Hematopoietic multipotent progenitor cell (in vitro differentiated cells): Measurements from ENCODE around the gene NAV2. TPM values are rescaled to one million over a fixed set of nuclear protein-coding genes. Genes with fewer than 3 reads are reported as not detected.
"Not testable (repeated sequence)": the region's sequence is repeated elsewhere in the genome, so short reads cannot be mapped to it uniquely, and the experiment has no call there.

Experiments
- DNase-seq, 3 donors: peaks; one replicate each; pipeline ENCODE4 v3.0.0-alpha.2; 2011 to 2015; ENCODE audit warnings: low read depth in 2 of 3, low spot score in 2 of 3
- total RNA-seq: library from RNA; depleted of rRNA; stranded (reverse); fragments of >200 nt; gene quantifications from one replicate; pipeline ENCODE4 v1.2.3, GENCODE V29; 2012

NAV2 gene
- total RNA-seq, 1 donor, result 0.27 TPM

DNA sequence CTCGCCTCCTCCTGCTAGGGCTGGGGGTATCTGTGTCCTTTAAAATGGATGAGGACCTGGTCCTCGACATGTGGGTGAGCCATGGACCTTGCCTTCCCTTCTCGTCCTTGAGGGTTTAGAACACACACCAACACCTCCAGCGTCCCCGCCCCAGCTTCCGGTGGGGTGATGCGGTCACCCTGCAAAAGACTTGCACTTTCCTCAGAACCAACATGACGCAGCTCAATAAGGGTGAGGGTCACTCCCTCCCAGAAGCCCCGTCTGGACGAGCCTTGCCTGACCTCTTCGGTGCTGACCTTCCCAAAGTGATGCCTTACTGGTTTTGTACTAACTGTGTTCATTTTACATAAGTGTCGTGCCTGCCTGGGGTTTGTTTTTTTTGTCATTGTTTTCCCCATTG is 406.7 kb downstream of the NAV2 start:
- DNase-seq, result no peak

- no peak for DNase-seq
Observed at GRCh38 chr11:20120134-20120925, 407.7 kb downstream of the NAV2 start.

- no peak for DNase-seq
Observed at GRCh38 chr11:20122131-20122530, 409.5 kb downstream of the NAV2 start.

GRCh38 chr11:20125927-20126326 is 413.3 kb downstream of the NAV2 start:
- no peak for DNase-seq

DNA sequence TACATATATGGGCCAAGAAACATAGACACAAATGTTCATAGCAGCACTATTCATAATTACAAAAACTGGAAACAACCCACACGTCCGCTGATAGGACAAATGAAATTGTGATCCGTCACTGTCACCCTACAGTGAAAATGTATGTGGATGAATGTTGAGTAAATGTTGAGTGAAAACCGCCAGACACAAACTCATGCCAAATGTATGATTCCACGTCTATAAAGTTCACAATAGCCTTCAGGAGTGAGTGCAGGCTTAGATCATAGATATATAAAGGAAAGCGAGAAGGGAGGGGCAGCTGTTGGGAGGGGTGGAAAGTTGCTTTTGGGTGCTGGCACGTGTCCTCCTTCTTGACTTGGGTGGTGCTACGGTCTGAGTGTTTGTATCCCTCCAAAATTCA is 414.1 kb downstream of the NAV2 start:
- no peak for DNase-seq

- peak; percentile 41 to 76 (median 65) for DNase-seq
Observed at GRCh38 chr11:20127671-20128527, 415.3 kb downstream of the NAV2 start.

- DNase-seq, result not testable (repeated sequence)
Observed at GRCh38 chr11:20128528-20128825, 415.8 kb downstream of the NAV2 start.

DNA sequence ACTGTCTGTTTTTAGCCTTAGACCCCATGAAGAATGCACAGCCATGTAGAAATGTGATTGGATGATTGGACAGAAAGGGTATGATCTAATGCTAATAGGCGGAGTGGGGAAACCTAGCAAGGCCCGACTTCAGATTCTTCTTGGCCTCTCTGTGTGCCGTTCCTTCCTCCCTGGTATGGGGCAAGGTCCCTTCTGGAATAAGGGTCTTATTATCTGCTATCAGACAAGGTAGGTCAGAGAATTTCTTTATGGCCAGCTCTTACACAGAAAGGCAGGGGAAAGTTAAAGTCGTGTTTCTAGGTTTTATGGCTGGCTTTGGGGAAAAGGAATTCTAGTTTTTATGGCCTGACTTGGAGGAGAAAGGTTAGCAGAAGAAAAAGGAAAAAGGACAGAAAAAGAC is 417.0 kb downstream of the NAV2 start:
- no peak for DNase-seq

DNA sequence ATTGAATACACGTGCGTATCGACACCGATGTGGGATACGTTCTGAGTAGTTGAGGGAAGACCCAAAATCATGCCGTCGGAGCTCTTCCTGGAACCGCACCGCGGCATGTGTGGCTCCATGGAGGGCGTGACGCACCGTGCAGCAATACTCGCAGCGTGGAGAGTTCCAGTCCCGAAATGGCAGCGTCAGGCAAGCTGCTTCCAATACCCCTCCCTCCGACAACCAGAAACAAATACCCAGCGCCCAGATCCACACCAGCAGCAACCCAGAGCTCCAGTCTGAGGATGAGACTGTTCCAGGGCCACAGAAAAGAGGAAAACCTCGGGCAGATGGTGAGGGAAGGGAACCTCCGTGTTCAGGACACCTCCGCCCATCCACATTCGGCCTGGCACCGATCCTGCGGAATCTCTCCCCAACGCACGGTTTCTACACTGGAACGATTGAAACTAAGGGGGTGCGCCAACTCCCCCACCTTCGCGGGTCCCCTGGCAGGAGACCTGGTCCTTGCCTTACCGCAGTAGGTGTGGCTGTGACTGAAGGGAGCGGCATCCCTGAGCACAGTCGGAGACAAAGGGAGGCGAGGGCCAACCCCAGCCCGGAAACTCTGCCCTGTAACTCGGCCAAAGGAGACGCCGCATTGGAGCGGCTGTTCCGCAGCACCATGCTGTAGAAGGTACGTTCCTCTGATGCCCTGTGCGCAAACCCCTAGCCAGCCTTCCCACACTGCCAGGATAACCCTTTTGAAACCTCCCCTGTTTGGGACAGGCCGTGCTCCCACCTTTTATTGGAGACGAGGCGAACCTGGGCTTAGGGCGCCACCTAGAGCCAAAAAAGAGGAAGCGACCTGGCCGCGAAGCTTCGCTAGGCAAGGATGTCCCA is 419.4 kb downstream of the NAV2 start:
- DNase-seq, result peak in 2 of 3 donors; percentile 18 to 59

DNA sequence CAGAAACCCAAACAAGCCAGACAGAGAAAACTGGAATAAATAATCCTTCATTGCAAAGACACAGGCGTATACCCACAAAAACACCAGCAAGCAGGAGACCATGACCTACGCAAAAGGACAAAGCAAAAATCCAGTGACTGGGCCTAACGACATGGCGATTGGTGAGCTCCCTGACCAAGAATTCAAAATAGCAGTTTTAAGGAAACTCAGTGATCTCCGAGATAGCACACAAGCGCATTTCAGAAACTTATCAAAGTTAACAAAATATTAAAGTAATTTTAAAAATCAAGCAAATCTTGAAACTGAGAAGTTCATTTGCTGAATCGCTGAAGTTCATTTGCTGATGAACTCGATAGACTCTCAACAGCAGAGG is 420.0 kb downstream of the NAV2 start:
- no peak for DNase-seq

DNA sequence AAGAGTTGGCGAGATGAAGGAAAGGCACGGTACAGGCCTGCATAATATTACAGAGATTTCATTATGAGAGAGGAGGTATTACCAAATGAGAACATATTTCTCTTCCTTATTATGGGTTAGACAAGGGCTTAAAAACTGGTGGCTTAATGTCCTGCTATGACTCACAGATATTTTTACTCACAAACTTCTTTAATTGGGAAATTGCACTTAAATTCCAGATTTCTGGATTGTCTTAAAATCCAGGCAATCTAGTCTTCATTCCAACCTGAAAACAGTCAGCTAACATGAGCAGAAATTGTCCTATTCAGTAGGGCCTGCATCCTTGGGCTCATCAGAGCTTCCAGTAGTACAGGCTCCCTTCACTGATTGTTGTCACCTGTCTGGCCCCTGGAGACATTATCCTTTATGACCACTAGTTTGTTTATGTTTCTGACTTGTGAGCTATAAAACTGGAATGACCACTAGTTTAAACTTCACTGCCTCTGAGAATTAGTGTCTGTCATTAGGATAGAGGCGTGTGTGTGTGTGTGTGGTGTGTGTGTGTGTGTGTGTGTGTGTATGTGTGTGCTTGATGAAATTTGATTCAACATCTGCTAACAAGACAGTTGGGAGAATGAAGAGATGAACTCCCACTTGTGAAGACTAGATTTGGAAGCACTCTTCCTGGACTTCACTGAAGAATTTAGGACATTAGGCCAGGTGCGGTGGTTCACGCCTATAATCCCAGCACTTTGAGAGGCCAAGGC is 422.5 kb downstream of the NAV2 start:
- no peak for DNase-seq

DNA sequence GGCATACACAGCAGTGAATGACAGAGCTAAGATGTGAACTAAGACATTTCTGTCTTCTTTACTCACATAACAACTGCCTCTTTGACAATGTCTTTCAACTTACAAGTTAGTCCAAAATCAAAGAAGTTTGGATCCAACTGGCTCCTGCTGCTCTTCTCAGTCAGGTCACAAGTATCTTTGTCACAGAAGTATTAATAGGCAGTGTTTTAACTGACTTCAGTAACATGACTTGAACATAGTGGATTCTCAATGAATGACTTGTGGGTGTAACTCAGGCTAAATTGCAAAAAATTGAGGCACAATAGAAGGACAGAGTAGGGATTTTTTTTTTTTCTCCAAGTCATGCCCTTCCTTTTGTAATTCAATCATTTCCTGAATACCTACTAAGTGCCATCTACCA is 425.0 kb downstream of the NAV2 start:
- no peak for DNase-seq

- DNase-seq, result no peak
Observed at GRCh38 chr11:20138707-20139106, 426.1 kb downstream of the NAV2 start.

DNA sequence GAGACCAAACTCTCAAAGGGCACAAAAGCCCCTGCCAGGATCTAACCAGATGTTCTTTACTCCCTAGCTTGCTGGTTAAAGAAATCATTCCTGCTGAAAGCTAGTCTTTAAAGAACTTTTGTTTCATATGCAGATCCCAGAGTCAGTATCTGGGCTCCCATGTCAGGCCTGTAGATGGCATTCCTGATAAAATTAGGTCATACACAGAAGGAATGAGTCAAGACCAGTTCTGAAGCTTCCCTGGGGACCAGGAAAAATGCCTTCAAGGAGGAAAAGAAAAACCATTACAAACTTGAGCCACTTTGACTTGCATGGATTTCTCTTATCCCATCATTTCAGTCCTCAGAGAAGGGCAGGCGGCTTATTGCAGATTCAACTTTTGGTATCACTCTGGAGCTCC is 441.7 kb downstream of the NAV2 start:
- no peak for DNase-seq

- no peak for DNase-seq
Observed at GRCh38 chr11:20155683-20156279, 443.1 kb downstream of the NAV2 start.

DNA sequence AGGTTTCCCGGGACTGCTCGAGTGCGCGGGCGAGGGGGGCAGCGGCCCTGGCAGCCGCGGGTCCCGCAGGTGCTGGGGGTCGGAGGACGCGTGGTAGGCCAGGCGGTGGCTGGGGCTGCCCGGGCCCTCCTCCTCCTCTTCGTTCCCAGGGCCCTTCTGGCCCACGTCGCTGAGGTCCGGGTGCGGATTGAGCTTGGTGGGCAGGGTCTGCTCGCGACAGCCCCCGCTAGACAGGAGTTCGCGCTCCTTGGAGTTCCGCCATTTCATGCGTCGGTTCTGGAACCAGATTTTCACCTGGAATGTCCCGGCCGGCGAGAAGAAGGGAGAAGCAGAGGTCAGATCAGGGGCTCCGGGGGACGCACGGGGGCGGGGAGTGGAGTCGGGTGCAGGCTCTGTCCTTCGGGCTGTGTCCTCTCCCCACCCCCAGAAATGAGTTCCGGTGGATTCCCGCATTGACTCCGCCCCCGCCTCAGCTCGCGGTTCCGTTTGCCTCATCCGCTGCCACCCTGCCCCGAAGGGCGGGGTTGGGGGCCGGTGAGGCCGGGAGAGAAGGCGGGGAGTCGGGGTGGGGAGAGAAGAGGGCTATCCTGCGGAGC is 443.7 kb downstream of the NAV2 start:
- DNase-seq, result no peak

DNA sequence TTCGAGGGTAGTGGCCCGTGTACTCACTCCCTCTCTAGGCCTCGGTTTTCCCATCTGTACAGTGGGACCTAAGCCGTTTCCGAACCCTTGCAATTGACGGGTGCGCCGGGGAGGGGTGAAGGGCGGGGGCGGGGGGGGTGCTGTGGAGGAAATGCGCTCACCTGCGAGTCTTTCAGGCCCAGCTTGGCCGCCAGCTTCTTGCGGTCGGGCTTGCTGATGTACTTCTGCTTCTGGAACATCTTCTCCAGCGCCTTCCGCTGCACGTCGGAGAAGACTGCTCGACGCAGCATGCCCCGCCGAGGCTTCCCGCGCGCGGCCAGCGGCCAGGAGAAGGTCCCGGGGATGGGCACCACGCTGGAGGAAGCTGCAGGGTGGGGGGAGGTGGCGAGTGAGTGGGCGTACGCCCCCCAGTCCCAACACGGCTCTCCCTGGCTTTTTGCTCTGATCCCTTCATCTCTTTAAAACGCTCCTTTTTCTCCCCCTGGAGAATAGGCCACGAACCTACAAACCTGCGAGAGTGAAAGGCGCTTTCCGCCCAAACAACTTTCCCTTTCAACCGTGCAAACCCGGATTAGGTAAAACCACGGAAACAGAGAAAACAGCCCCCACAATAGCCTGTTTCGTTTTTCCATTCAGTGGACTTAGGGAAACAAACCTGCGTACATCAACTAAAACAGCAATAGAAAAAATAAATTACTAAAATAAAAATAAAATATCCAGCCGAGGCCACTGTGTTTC is 444.4 kb downstream of the NAV2 start:
- DNase-seq, result peak in 2 of 3 donors; percentile 55 to 74

DNA sequence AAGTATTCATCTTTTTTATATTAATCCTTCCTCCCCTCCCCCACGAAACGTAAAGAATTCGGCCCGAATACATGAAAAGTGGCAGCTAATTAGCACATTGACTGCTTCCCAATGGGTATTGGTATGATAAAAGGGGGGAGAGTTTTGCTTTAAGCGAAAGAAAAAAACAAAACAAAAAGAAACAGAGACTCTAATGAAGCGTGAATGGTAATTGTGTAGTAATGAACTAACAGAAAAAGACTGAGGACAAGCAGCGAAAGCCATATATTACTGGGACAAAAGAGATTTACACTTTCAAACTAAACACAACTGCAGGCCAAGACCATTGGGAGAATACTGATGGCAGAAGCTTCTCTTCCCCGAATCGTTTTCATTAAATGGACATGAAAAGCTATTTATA is 445.1 kb downstream of the NAV2 start:
- no peak for DNase-seq
